Embryonic facial prominence (tissue), 1 donor: Measurements from ENCODE around the gene AVL9.
"Not testable (repeated sequence)": the region's sequence is repeated elsewhere in the genome, so short reads cannot be mapped to it uniquely, and the experiment has no call there.

Experiments
- DNase-seq: peaks from one replicate; pipeline ENCODE4 v3.0.0-alpha.2; 2016; ENCODE audit errors: extremely low spot score

The AVL9 gene

DNA sequence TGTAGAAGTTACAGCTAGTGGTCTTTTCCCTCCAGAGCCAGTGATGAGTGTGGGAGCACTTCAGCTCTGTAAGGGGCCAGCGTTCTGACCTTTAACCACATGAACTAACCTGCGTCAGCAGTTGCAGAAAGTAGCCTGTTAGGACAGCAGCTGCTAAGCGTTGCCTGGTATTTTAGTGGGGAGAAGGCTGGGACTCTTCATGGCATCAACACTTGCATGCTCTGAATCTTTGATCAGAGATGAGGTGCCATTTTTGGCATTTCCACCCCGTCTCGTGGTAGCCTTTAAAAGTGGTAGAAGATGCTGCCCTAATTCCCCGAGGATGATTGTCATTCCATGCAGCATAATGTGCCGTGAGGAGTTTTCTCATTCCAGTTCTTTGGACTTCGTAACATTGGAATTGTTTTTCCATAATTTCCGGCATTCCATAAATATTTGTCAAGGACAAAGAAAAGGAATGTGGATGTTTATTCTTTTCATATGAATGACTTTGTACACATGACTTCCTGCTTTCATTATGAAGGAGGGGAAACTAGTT lies 92.2 kb downstream of the AVL9 start:
- DNase-seq = no peak

DNA sequence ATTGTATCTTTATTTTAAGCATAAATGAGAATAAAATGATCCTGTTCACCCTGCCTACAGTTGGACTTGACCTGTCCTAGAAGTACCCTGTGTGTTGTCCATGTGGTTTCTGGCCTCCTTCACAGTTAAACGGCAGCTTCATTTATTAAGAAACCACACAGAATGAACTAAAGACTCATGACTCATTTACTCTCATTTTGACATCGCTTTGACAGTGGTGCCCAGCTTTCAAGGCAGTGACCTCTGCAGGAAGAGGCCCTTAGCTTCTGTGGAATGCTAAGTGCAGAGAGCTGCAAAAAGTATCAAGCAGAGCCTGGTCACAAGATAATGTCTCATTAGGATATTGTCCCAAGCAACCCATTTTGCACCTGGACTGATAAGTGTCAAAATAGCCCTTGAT lies 93.4 kb downstream of the AVL9 start:
- DNase-seq = no peak

- DNase-seq = no peak
These were observed 96.6 kb downstream of the AVL9 start for GRCh38 chr7:32591938-32592337.

DNA sequence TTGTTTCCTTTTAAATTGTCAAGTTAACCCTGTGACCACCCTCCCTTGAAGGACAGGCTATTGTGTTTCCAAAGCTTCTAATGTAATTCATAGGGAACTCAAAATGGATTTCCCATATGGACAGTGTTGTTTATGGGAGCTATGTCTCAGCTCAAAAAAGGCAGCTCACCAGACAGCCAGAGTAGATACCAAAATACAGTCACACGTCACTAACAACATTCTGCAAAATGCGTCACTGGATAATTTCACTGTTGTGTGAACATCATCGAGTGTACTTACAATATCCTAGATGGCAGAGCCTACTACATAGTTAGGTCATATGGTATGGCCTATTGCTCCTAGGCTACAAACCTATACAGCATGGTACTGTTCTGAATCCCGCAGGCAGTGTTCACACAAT lies 97.4 kb downstream of the AVL9 start:
- DNase-seq = no peak

- DNase-seq = no peak
These were observed 99.7 kb downstream of the AVL9 start for GRCh38 chr7:32594965-32595490.

DNA sequence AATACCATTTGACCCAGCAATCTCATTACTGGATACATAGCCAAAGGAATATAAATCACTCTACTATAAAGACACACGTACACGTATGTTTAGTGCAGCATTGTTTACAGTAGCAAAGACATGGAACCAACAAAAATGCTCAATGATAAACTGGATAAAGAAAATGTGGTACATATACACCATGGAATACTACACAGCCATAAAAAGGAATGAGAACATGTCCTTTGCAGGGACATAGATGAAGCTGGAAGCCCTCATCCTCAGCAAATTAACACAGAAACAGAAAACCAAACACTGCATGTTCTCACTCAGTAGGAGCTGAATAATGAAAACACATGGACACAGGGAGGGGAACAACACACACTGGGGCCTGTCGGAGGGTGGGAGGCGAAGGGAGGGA lies 105.9 kb downstream of the AVL9 start:
- DNase-seq = not testable (repeated sequence)

GRCh38 chr7:32602470-32602869 lies 107.2 kb downstream of the AVL9 start:
- DNase-seq = no peak

DNA sequence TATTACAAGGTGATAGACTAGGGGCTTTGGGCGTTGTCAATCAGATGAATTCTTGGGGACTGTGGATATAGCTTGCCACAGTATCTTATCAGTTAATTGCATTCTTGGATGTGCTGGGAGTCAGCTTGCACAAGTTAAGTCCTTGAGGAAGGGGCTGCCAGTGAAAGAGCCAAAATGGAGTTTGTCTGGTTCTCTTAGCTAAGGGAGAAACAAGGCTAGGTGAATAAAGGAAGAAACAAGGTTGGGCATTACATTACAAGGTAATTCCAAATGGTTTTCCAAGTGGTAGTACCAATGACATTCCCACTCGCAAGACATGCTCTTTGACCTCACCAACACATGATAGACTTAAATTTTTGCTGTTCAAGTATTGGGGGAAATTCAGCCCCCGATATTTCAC lies 108.2 kb downstream of the AVL9 start:
- DNase-seq = not testable (repeated sequence)

DNA sequence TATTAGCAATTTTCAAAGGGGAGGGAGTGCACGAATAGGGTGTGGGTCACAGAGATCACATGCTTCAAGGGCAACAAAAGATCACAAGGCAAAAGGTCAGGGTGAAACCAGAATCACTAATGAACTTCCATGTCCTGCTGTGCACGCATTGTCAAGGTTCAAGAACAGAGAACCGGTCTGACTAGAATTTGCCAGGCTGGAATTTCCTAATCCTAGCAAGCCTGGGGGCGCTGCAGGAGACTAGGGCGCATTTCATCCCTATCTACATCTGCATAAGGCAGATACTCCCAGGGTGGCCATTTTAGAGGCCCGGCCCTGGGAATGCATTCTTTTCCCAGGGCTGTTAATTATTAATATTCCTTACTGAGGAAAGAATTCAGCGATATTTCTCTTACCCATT lies 108.8 kb downstream of the AVL9 start:
- DNase-seq = not testable (repeated sequence)

DNA sequence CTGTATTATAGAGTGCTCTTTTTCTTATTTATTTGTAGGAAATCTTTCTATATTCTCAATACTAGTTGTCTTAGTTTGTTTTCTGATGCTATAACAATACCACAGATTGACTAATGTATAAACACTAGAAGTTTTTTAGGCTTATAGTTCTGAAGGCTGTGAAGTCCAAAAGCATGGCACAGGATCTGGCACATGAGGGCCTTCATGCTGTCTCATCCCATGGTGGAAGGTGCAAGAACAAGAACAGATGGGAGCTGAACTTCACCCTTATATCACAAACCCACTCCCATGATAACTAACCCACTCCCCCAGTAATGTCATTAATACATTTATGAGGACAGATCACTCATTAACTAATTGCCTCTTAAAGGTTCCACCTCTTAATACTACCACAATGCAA lies 109.7 kb downstream of the AVL9 start:
- no peak for DNase-seq

GRCh38 chr7:32609463-32609862 lies 114.2 kb downstream of the AVL9 start:
- DNase-seq = no peak

DNA sequence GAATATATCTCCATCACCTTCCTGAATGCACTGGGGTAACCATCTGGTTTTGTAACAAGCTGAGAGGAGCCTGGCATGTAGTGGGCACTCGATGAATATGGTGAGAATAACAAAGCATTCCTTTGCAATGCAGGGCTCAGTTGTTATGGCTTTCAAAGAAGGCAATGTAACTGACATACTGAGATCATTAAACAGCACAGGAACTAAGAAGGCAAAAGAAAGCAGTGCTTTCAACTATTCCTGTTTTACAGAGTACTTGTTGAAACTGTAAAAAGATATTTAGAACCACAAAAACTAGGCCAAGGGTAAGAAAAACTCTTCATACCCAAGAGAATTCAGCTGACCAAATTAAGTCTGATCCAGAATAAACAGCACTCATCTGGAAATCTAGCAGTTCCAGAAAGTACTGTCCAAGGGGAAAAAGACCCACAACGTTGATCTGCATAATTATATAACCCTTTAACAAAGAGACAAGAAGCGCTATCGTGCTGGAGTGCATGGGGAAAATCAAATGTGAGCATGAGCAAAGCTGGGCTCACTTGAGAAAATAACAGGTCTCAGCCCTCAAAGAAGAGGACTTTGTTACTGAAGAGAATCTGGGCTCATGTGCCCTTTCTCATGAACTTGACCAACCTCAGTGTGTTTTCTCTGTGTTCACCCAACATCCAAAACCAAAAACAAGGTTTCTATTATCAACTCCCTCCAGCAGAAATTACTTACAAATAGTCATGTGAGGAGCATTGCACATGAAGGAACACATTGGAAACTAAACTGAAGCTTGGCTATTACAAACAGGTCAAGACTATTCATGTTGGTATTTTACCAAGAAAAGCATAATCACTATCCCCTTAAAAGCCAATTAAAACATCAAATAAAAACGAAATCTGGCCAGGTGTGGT lies 116.2 kb downstream of the AVL9 start:
- DNase-seq = peak; percentile 7

- DNase-seq = no peak
These were observed 121.3 kb downstream of the AVL9 start for GRCh38 chr7:32616625-32617024.

GRCh38 chr7:32618470-32618869 lies 123.2 kb downstream of the AVL9 start:
- no peak for DNase-seq

DNA sequence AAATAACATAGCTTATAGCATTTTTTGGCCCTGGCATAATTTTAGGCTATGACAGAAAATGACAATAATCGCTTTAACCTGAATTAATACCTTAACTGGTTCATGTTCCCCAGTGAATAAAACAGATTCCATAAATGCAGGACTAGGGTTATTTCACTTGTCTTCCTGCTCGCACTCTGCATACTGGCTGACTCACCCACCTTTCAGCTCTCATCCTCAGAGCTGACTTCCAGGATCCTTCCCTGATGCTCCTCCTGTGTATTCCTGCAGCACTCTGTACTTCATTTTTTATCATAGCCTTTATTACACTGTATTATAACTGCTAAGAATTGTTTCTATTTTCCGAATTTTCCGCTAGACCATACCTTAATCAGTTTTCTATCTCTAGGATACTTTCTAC lies 123.7 kb downstream of the AVL9 start:
- DNase-seq = no peak

- DNase-seq = not testable (repeated sequence)
These were observed 124.1 kb downstream of the AVL9 start for GRCh38 chr7:32619416-32619815.

GRCh38 chr7:32631021-32631420 lies 135.7 kb downstream of the AVL9 start:
- DNase-seq = no peak

DNA sequence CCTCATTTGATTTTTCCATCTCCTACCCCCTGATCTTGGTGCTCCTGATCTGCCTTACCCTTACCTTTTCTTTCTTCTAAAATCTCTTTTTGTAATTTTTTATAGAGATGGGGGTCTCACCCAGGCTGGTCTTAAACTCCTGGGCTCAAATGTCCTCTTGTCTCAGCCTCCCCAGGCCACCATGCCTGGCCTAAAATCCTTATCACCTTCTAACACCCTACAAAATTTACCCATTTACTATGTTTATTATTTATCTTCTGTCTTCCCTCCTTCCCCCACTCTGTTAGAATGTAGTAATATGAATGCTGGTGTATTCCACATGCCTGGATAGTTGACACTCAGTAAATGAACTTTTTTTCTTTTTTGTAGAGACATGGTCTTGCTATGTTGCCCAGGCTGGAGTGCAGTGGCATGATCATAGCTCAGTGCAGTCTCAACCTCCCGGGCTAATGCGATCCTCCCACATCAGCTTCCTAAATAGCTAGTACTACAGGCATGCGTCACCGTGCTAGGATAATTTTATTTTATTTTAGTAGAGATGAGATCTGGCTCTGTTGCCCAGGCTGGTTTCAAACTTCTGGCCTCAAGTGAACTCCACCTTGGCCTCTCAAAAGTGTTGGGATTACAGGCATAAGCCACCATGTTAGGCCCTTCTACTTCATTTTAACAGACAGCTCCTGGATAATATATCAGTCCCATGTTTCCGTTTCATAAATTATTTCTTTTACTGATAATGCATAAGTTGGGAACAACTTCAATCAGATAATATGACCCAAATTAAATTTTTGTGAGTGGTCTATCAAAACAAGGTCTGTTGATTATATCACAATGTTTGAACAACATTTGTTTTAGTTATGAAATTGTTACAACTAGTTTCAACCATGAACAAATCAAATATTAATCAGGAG lies 136.6 kb downstream of the AVL9 start:
- DNase-seq = not testable (repeated sequence)

DNA sequence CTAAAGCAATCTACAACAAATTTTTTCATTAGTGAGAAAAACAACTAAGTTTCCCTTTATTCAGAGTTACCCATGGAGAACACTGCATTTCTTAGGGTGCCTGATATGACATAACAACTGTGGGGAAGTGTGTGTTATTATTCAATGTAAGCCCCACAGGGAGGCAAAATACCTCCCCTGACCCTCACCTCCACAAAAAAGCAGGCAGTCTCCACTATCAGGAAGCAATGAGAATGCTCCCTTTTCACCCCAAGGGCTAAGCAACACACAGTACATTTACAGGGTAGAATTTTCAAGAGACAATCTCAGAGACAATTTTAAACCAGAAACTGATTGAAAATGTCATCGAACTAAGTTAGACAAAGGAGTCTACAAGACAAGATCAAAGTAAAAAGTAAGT lies 138.2 kb downstream of the AVL9 start:
- DNase-seq = not testable (repeated sequence)

DNA sequence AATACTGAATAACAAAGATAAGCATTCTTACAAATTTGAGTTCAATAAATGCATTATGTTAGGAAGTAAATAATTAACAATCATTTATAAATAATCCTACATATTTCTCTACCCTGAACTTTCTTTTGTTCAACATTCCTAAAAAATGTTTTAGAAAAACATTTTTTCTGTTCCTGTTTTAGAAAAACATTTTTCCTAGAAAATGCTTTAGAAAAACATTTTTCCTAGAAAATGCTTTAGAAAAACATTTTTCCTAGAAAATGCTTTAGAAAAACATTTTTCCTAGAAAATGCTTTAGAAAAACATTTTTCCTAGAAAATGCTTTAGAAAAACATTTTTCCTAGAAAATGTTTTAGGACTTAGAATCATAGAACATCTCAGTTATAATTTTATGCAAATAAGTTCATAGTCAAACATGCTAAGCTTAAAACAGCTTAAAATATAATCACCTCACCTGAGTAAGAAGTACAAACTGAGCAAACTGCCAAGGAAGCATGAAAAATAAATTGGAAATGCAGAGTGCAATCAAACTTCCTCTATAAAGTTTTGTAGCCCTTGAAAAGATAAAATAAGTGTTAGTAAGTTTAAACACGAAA lies 139.6 kb downstream of the AVL9 start:
- DNase-seq = not testable (repeated sequence)

- not testable (repeated sequence) for DNase-seq
These were observed 141.6 kb downstream of the AVL9 start for GRCh38 chr7:32636725-32637462.
